Sigmoid colon (tissue), 7 donors: Measurements from ENCODE around the gene RIPK4. TPM values are rescaled to one million over a fixed set of nuclear protein-coding genes. Genes with fewer than 3 reads are reported as not detected.

ENCODE experiments used
- DNase-seq: peaks from one replicate; pipeline ENCODE4 v3.0.0-alpha.2; 2019
- H3K27ac ChIP-seq, 4 donors: fragments of 200-600 bp; sonication (generic); one replicate each; pipeline ENCODE4 v1.5.1; 2016 to 2019; ENCODE audit warnings: mild to moderate bottlenecking in 1 of 4
- H3K27me3 ChIP-seq, 3 donors: fragments of 200-600 bp; sonication (generic); one replicate each; pipeline ENCODE4 v1.5.1; 2019; ENCODE audit warnings: mild to moderate bottlenecking in 1 of 3
- H3K36me3 ChIP-seq, 4 donors: fragments of 200-600 bp; sonication (generic); one replicate each; pipeline ENCODE4 v1.5.1; 2016 to 2019
- H3K4me1 ChIP-seq, 4 donors: fragments of 200-600 bp; sonication (generic); one replicate each; pipeline ENCODE4 v1.5.1; 2017 to 2019
- H3K4me3 ChIP-seq, 4 donors: fragments of 200-600 bp; sonication (generic); one replicate each; pipeline ENCODE4 v1.5.1; 2017 to 2019; ENCODE audit warnings: mild to moderate bottlenecking in 2 of 4, moderate library complexity in 1 of 4
- H3K9me3 ChIP-seq, 4 donors: fragments of 200-600 bp in 3 of 4; sonication (generic) in 3 of 4; one replicate each; pipeline versions ENCODE4 v1.5.1 to v1.6.1; 2013 to 2019
- EP300 ChIP-seq, 4 donors: sonication (generic); formaldehyde crosslinking; IDR thresholded peaks; one replicate each; pipeline ENCODE4 v1.6.1; 2017; ENCODE audit warnings: antibody characterized with exemption in 4 of 4
- POLR2A ChIP-seq, 2 donors: fragments of 450-650 bp; IDR thresholded peaks; one replicate each; pipeline ENCODE4 v1.6.1; 2016; ENCODE audit warnings: antibody characterized with exemption in 2 of 2, mild to moderate bottlenecking in 2 of 2, moderate library complexity in 2 of 2
- POLR2AphosphoS5 ChIP-seq, 4 donors: sonication (generic); formaldehyde crosslinking; IDR thresholded peaks; one replicate each; pipeline ENCODE4 v1.6.1; 2017; ENCODE audit warnings: antibody characterized with exemption in 4 of 4
- WGBS, 2 donors: extraction: QIAGEN DNeasy Blood & Tissue Kit; methylation state at CpG; one replicate each; pipeline ENCODE4 v1.1.7; 2013; 5-methylcytosine and 5-hydroxymethylcytosine counted together
- intact Hi-C: fragments of 100-400 bp; cut with DNase I; formaldehyde crosslinking; loops from one replicate; pipeline ENCODE4 v1.15.1; 2023
- polyA plus RNA-seq, 3 donors: library from polyadenylated mRNA; stranded (reverse); fragments of 200-250 nt; gene quantifications; one replicate each; pipeline ENCODE4 v1.2.3, GENCODE V29; 2013
- total RNA-seq, 4 donors: library from RNA; depleted of rRNA; stranded (reverse); fragments of >200 nt; gene quantifications; one replicate each; pipeline ENCODE4 v1.1.0, GENCODE V29; 2016
- TF ChIP-seq, protein P1 (sequence below), 4 experiments: fragments of 450-650 bp in 3 of 4; fragments of 200-600 bp in 1 of 4; IDR thresholded peaks; one replicate each; pipeline ENCODE4 v1.5.1; 2016 to 2019; ENCODE audit warnings: antibody characterized with exemption in 4 of 4, mild to moderate bottlenecking in 3 of 4, moderate library complexity in 2 of 4
- donor health status: healthy with polysubstance abuse.
- donor health status: Bipolar disorder and iron deficiency.
- donor health status: healthy.

The RIPK4 gene
- total and polyA plus RNA-seq, 7 donors: under 0.01 to 7.8 (median 0.54) TPM

DNA sequence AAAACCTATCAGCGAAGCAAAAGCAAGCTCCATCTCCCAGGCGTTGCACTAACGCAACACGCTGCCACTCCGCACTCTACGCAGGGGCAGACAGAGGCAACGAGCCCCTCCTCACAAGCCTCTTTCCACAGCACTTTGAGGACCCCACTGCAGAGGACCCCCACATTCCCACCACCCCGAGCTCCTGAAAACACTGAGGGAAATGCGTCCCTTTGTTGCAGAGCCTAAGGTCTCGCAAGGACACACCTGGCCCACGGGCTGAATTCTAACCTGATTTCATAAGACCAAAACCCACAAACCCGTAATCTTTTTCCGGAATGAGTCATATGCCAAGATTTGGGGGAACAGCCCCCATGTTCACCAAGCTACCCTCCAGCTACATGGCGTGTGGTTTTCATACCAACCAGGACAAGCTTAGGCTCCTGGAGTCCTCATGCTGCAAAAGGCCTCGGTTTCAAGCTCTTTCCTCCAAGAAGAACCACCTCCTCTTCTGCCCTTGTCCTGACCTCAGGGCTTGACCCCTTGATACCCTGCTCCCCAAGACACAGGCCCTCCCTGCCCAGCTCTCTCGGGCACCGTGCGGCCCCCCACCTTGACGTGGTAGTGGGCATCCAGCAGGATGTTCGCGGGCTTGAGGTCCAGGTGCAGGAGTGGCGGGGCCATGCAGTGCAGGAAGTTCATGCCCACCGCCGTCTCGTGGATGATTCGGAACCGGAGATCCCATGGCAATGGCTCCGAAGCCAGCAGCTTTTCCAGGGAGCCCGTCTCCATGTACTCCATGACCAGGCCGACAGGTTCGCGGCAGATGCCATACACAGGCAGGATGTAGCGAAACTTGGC lies 10.7 kb downstream of the RIPK4 start:
- intact Hi-C loops: no loop called here
- no peaks in the 10 kb centered on the region for H3K36me3 ChIP-seq
- 95% methylated on average over 33 of the region's 33 CpGs for WGBS, 2 donors
- H3K27me3 ChIP-seq: peaks cover 1 to 19% (median 4%) of the 10 kb centered on the region in 3 donors
- H3K9me3 ChIP-seq: no peaks in the 10 kb centered on the region
- no peak overlapping the region for H3K27ac ChIP-seq
- no peak for TF ChIP-seq POLR2A (IDR thresholded peaks at IDR 0.05)
- TF ChIP-seq POLR2AphosphoS5 (IDR thresholded peaks at IDR 0.05): no peak
- no peak for TF ChIP-seq EP300 (IDR thresholded peaks at IDR 0.05)
- TF ChIP-seq, protein P1, sequence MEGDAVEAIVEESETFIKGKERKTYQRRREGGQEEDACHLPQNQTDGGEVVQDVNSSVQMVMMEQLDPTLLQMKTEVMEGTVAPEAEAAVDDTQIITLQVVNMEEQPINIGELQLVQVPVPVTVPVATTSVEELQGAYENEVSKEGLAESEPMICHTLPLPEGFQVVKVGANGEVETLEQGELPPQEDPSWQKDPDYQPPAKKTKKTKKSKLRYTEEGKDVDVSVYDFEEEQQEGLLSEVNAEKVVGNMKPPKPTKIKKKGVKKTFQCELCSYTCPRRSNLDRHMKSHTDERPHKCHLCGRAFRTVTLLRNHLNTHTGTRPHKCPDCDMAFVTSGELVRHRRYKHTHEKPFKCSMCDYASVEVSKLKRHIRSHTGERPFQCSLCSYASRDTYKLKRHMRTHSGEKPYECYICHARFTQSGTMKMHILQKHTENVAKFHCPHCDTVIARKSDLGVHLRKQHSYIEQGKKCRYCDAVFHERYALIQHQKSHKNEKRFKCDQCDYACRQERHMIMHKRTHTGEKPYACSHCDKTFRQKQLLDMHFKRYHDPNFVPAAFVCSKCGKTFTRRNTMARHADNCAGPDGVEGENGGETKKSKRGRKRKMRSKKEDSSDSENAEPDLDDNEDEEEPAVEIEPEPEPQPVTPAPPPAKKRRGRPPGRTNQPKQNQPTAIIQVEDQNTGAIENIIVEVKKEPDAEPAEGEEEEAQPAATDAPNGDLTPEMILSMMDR (IDR thresholded peaks at IDR 0.05): no peak
- no peak for DNase-seq
- no peak overlapping the region for H3K4me3 ChIP-seq
- peaks cover 0 to 5% (median under 1%) of the 10 kb centered on the region in 4 donors for H3K4me1 ChIP-seq

DNA sequence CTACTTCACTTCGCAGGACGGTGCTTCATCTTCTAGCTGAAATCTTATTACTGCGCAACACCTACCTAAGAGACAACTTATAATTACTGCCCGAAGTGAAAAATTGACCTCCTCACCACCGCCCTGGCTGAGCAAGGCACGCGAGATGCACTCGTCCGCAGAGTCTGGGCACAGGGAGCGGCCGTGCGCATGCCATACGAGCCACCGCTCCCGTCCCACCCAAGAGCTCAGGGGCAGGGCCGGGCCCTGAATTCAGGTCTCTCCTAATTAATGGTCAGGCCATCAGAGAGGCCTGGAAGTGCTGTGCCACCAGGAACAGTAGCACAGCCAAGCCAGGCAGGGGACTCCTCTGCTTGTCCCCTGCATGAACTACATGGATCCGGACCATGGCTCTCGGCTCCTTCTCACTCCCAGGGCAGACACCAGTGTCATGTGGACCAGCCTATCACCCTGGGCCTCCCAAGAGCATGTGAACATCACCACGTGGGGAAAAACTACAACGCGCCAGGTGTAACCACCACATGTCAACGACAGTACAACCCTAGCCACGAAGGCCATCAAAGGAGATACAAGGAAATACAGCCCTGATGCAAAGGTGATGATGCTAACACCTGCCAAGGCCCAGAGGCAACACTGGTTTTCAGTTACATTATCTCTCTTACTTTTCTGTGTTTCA lies 11.5 kb downstream of the RIPK4 start:
- WGBS, 2 donors: 91 to 93% methylated on average over 23 of the region's 23 CpGs
- Histone ChIP-seq H3K9me3 (no peaks in the 10 kb centered on the region), H3K36me3 (no peaks in the 10 kb centered on the region), H3K4me1 (no peaks in the 10 kb centered on the region), H3K27me3 (peaks cover 0 to 11% (median 0%) of the 10 kb centered on the region in 3 donors), H3K27ac (no peak overlapping the region), H3K4me3 (no peak overlapping the region)
- intact Hi-C loops: no loop called here
- no peak for DNase-seq
- TF ChIP-seq POLR2A (IDR thresholded peaks at IDR 0.05) (no peak), EP300 (IDR thresholded peaks at IDR 0.05) (no peak), POLR2AphosphoS5 (IDR thresholded peaks at IDR 0.05) (no peak)
- TF ChIP-seq, protein P1 (IDR thresholded peaks at IDR 0.05): no peak

DNA sequence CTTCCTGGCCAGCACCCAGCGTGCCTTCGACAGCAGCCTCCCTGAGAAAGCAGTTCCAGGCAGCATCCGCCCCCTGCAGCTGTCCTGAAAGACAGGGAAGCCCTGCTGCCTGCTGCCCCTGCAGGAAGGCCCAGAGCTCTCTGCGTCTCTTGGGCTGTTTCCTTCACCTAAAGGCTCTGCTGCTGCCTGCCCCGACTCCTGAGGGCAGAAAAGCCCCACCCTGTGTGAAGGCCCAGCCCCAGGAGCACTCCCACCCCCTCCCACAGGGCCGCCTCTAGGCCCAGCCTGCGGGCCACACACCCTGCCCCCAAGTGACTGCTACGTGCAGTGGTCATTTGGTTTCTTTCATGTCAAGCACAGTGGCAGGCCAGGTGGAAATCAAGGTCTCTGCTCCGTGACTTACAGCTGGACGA lies 12.4 kb downstream of the RIPK4 start:
- DNase-seq: no peak
- Histone ChIP-seq H3K27ac (no peak overlapping the region), H3K4me3 (no peak overlapping the region), H3K36me3 (no peaks in the 10 kb centered on the region), H3K4me1 (no peaks in the 10 kb centered on the region), H3K27me3 (peaks cover 0 to 5% (median 0%) of the 10 kb centered on the region in 3 donors), H3K9me3 (no peaks in the 10 kb centered on the region)
- intact Hi-C loops: no loop called here
- WGBS, 2 donors: 77 to 88% methylated on average over 10 of the region's 10 CpGs
- TF ChIP-seq, protein P1 (IDR thresholded peaks at IDR 0.05): no peak
- TF ChIP-seq POLR2AphosphoS5 (IDR thresholded peaks at IDR 0.05) (no peak), EP300 (IDR thresholded peaks at IDR 0.05) (no peak), POLR2A (IDR thresholded peaks at IDR 0.05) (no peak)

DNA sequence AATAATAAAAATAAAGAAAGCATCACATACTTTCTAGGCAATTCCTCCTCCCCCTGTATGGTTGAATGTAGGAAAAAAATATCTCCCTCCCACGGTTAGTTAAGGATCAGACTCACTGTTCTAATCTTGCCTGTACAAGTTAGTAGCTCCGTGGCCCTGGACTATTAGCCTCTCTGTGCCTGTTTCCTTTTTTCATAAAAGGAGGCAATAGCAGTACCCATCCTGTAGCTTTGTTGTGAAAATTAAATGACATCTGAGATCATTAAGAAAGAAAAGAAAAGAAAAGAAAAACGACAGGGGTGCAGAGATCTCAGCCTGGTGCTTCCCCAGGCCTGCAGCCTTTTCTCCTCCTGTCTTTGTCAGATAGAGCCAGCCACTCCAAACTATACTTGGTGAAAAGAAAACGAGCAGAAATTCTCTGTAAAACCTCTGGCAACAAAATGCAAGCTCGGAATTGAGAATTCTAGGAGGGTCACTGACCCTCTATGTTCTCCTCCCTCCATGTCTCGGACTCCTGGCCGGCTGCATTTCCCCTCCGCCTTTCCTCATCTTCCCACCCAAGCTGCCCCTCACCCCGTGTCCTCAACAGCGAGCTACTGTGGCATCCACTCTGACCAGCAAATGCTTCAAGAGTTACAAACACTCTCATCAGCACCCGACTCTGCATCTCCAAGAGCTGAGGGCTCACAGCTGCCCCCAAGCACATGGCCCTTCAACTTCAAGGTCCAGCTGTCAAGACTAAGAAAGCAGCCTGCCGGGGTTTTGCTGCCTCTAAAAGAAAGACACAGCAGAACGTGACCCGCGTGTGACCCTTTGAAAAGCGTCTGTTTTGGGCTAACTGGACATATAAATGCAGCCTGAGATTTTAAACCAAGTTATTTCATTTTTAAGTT lies 13.6 kb downstream of the RIPK4 start:
- no peak overlapping the region for H3K4me3 ChIP-seq
- no peak overlapping the region for H3K27ac ChIP-seq
- 79 to 85% methylated on average over 16 of the region's 16 CpGs for WGBS, 2 donors
- no peaks in the 10 kb centered on the region for H3K9me3 ChIP-seq
- H3K27me3 ChIP-seq: no peaks in the 10 kb centered on the region
- no peaks in the 10 kb centered on the region for H3K4me1 ChIP-seq
- no peaks in the 10 kb centered on the region for H3K36me3 ChIP-seq
- TF ChIP-seq, protein P1 (IDR thresholded peaks at IDR 0.05): no peak
- TF ChIP-seq POLR2A (IDR thresholded peaks at IDR 0.05): no peak
- TF ChIP-seq EP300 (IDR thresholded peaks at IDR 0.05): no peak
- no peak for TF ChIP-seq POLR2AphosphoS5 (IDR thresholded peaks at IDR 0.05)
- intact Hi-C loops: no loop called here
- DNase-seq: no peak
